ENCODE data around the gene CUEDC1. TPM values are rescaled to one million over a fixed set of nuclear protein-coding genes. Genes with fewer than 3 reads are reported as not detected.

CUEDC1 gene
- total and polyA plus RNA-seq, 2 of the 4 experiments (the other 2 are of a cell fraction): 4.1 to 21.2 TPM

GRCh38 chr17:57968456-57968855 lies 13.2 kb upstream of the CUEDC1 start:
- POLR2A ChIA-PET (ENCODE audit: unreplicated experiment): no interaction called here
- in situ Hi-C loops (cut with MboI; ENCODE audit: low sequenced_read_pairs) (no loop called here), dilution Hi-C loops (cut with HindIII; ENCODE audit: low sequenced_read_pairs, unreplicated experiment) (no loop called here), intact Hi-C loops (cut with micrococcal nuclease) (no loop called here)
- ATAC-seq (ENCODE audit: low read depth) (no peak), DNase-seq (no peak)
- H2AK9ac ChIP-seq (replicated peaks; ENCODE audit: low read depth, low read length, poor library complexity): peak overlapping the region; percentile 79
- H3K36me3 ChIP-seq (ENCODE audit: control insufficient read depth, insufficient read depth, low read length): peaks cover 7% of the 10 kb centered on the region
- no peak overlapping the region for H3K23ac ChIP-seq (ENCODE audit: low read depth, low read length)
- peaks cover 8% of the 10 kb centered on the region for H4K20me1 ChIP-seq (ENCODE audit: insufficient read depth, low read length)
- no TSS peak for BruUV-seq (replicated peaks)
- H2AFZ ChIP-seq (replicated peaks; ENCODE audit: low read length, poor library complexity): no peak overlapping the region
- H2BK120ac ChIP-seq (ENCODE audit: low read depth, low read length): no peak overlapping the region
- H2BK5ac ChIP-seq (ENCODE audit: low read depth, low read length, poor library complexity, severe bottlenecking): no peak overlapping the region
- no peaks in the 10 kb centered on the region for H3K27me3 ChIP-seq (ENCODE audit: control insufficient read depth, insufficient read depth, low read length)
- H4K91ac ChIP-seq (ENCODE audit: insufficient read depth, low read depth, low read length): no peak overlapping the region
- H2BK20ac ChIP-seq (ENCODE audit: low read depth, low read length): no peak overlapping the region
- no peak overlapping the region for H3K14ac ChIP-seq (replicated peaks; ENCODE audit: low read depth, low read length)
- no peaks in the 10 kb centered on the region for H3K9me3 ChIP-seq (ENCODE audit: control insufficient read depth, insufficient read depth, low read length)
- no peak overlapping the region for H3K4me3 ChIP-seq (ENCODE audit: insufficient read depth, low read depth, low read length)
- no peak overlapping the region for H4K5ac ChIP-seq (ENCODE audit: low read depth, low read length)
- H3K27ac ChIP-seq (ENCODE audit: insufficient read depth, low read length): no peak overlapping the region
- H2BK15ac ChIP-seq (ENCODE audit: low read depth, low read length): no peak overlapping the region
- no peak for TF ChIP-seq USF2 (IDR thresholded peaks at IDR 0.05; ENCODE audit: low read depth, low read length)
- TF ChIP-seq MAFK (IDR thresholded peaks at IDR 0.05; ENCODE audit: low read depth, low read length): no peak
- TF ChIP-seq RAD21 (IDR thresholded peaks at IDR 0.05; ENCODE audit: low read length): no peak
- no peak overlapping the region for H3K4ac ChIP-seq (ENCODE audit: low read depth, low read length)
- H3K9me1 ChIP-seq (ENCODE audit: insufficient read depth, low read length): peaks cover 3% of the 10 kb centered on the region; the same call in 1 of the 2 replicates
- H4K8ac ChIP-seq (ENCODE audit: low read depth in 2 of 2, low read length in 2 of 2): no peak overlapping the region
- no peak overlapping the region for H3K4me2 ChIP-seq (ENCODE audit: low read depth, low read length)
- WGBS, 2 experiments (ENCODE audit: extremely low coverage in 2 of 2, insufficient read length in 1 of 2): no CpG with 5 or more reads among the region's 1 CpG
- H3K9ac ChIP-seq (ENCODE audit: low read depth, low read length): no peak overlapping the region
- CTCF ChIA-PET: no interaction called here
- peaks cover 0 to 13% of the 10 kb centered on the region in 2 experiments; a peak in 1 of 4 replicates for H3K79me1 ChIP-seq (ENCODE audit: low read depth in 1 of 2, low read length in 2 of 2)
- H3K4me1 ChIP-seq (ENCODE audit: control insufficient read depth, insufficient read depth, low read length): peaks cover 3% of the 10 kb centered on the region; the same call in 1 of the 2 replicates
- H2AK5ac ChIP-seq (ENCODE audit: low read depth, low read length): no peak overlapping the region
- no peak overlapping the region for H3K56ac ChIP-seq (ENCODE audit: extremely low read depth, insufficient read depth, low read length)
- H3K18ac ChIP-seq (ENCODE audit: low read depth, low read length): no peak overlapping the region

All from IMR-90 (cell line).